Activated CD4-positive, alpha-beta memory T cell treated with anti-CD3 and anti-CD28 coated beads, Interleukin-2, amount 10 ng/mL, durations not matched to agents 7 days and 5 days (primary cell): Measurements from ENCODE around the gene DNAJC5G. TPM values are rescaled to one million over a fixed set of nuclear protein-coding genes. Genes with fewer than 3 reads are reported as not detected.
"Not testable (repeated sequence)": the region's sequence is repeated elsewhere in the genome, so short reads cannot be mapped to it uniquely, and the experiment has no call there.

Experiments
- CTCF ChIA-PET: fragments of 350-600 bp; sonication (Branson Sonifier 250); formaldehyde crosslinking; loops from one replicate; lab custom pipeline; 2021; ENCODE audit warnings: antibody characterized with exemption, inconsistent platforms; lab: Charles Lee
- POLR2A ChIA-PET: fragments of 350-600 bp; sonication (Branson Sonifier 250); formaldehyde crosslinking; loops from one replicate; lab custom pipeline; 2021; ENCODE audit warnings: antibody characterized with exemption; lab: Charles Lee
- DNase-seq: peaks from one replicate; pipeline ENCODE4 v3.0.0-alpha.2; 2020
- H3K27ac Mint-ChIP-seq: one replicate; pipeline ENCODE4 v1.8.0; 2021; ENCODE audit warnings: mild to moderate bottlenecking, mixed read lengths
- H3K27me3 Mint-ChIP-seq: one replicate; pipeline ENCODE4 v1.8.0; 2021; ENCODE audit warnings: mixed read lengths
- H3K36me3 Mint-ChIP-seq: one replicate; pipeline ENCODE4 v1.8.0; 2021; ENCODE audit warnings: low read depth, mixed read lengths
- H3K4me1 Mint-ChIP-seq: one replicate; pipeline ENCODE4 v1.8.0; 2021; ENCODE audit warnings: mixed read lengths
- H3K4me3 Mint-ChIP-seq: one replicate; pipeline ENCODE4 v1.8.0; 2021; ENCODE audit warnings: mild to moderate bottlenecking, mixed read lengths
- H3K9me3 Mint-ChIP-seq: one replicate; pipeline ENCODE4 v1.8.0; 2021; ENCODE audit warnings: mixed read lengths
- total RNA-seq, 2 experiments: library from RNA; stranded (reverse); gene quantifications; one replicate each; pipeline ENCODE4 v1.2.3, GENCODE V29; 2021

The DNAJC5G gene
- total RNA-seq, 2 experiments from 2014 or later: not detected

GRCh38 chr2:27307287-27307544 is 32.0 kb downstream of the DNAJC5G start:
- H3K9me3 Mint-ChIP-seq: no peaks in the 10 kb centered on the region
- H3K27ac Mint-ChIP-seq: no peak overlapping the region
- peaks cover 25% of the 10 kb centered on the region for H3K36me3 Mint-ChIP-seq
- no peak for DNase-seq
- no peak overlapping the region for H3K4me3 Mint-ChIP-seq
- peaks cover 9% of the 10 kb centered on the region for H3K4me1 Mint-ChIP-seq
- CTCF ChIA-PET: no interaction called here
- peaks cover 24% of the 10 kb centered on the region for H3K27me3 Mint-ChIP-seq
- POLR2A ChIA-PET: interaction anchor here (1.2 kb wide), 1 partner anchor 15 kb away, joined by 3 read pairs; the partner anchor contains the start of gene MPV17

GRCh38 chr2:27307545-27308358 is 32.5 kb downstream of the DNAJC5G start:
- peaks cover 24% of the 10 kb centered on the region for H3K27me3 Mint-ChIP-seq
- no peak for DNase-seq
- ChIA-PET CTCF (no interaction called here), POLR2A (interaction anchor here (1.2 kb wide), 1 partner anchor 15 kb away, joined by 3 read pairs; the partner anchor contains the start of gene MPV17)
- H3K4me1 Mint-ChIP-seq: peaks cover 8% of the 10 kb centered on the region
- H3K4me3 Mint-ChIP-seq: no peak overlapping the region
- H3K27ac Mint-ChIP-seq: no peak overlapping the region
- H3K9me3 Mint-ChIP-seq: no peaks in the 10 kb centered on the region
- peaks cover 29% of the 10 kb centered on the region for H3K36me3 Mint-ChIP-seq

DNA sequence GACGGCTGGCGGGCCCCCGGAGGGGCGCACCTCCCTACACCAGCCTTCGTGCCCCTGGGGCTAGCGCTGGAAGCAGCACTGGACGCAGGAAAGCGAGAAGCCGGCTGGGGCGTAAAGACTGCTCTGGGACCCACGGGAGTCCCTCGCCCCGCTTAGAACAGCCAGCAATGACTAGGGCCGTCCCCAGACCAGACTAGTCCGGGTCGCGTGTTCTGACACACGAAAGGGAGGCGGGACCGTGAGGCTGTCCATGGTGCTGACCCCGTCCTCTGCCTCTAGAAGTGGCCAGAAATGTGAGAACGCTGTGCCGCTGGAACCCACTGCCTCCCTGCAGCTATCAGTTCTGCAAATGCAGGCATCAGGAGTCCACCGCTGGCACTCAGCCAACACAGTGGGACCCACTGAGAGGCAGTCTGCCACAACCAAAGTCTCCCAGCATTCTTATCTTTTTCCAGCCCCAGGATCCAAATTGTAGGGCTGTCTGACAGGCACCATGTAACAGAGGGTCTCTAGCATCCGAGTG is 33.2 kb downstream of the DNAJC5G start, which contains the start of gene UCN:
TSS of gene UCN (minus strand) at position 87 of the 523 bp plus-strand sequence. CDS start 550 bp downstream, outside the sequence.
- no peak within 1 kb of the TSS for H3K4me3 Mint-ChIP-seq
- peaks cover 29% of the 10 kb centered on the region for H3K36me3 Mint-ChIP-seq
- no peaks in the 10 kb centered on the region for H3K9me3 Mint-ChIP-seq
- H3K27ac Mint-ChIP-seq: no peak within 1 kb of the TSS
- CTCF ChIA-PET: no interaction called here
- POLR2A ChIA-PET: interaction anchor here (1.2 kb wide), 1 partner anchor 14 kb away, joined by 3 read pairs; the partner anchor contains the start of gene MPV17
- peaks cover 24% of the 10 kb centered on the region for H3K27me3 Mint-ChIP-seq
- no peak for DNase-seq
- peaks cover 4% of the 10 kb centered on the region for H3K4me1 Mint-ChIP-seq

- Mint-ChIP-seq H3K4me1 (peaks cover 4% of the 10 kb centered on the region), H3K36me3 (peaks cover 29% of the 10 kb centered on the region), H3K27ac (no peak overlapping the region), H3K4me3 (no peak overlapping the region), H3K27me3 (peaks cover 21% of the 10 kb centered on the region), H3K9me3 (no peaks in the 10 kb centered on the region)
- CTCF ChIA-PET: no interaction called here
- no peak for DNase-seq
- POLR2A ChIA-PET: no interaction called here
Measured at GRCh38 chr2:27309651-27310050, 34.4 kb downstream of the DNAJC5G start.

DNA sequence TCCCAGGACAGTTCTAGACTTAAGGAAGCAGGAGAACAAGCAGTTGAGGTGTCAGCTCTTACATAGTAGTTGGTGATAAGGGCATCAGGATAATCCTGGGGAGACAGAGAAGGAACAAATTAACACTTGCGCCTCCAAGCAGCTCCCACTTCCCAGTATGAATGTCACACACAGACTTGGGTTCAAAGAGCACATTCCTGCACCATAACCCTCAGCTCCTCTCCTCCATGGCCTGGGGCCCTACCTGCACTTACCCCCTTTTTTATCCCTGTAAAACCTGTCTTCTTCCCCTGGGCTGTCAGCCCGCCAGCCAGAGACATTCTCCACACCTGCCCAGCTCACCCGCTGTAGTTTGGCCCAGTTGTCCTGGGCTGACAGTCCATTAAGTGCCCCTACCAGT is 36.9 kb downstream of the DNAJC5G start:
- H3K27me3 Mint-ChIP-seq: peaks cover 2% of the 10 kb centered on the region
- POLR2A ChIA-PET: interaction anchor here (1.2 to 1.5 kb wide), 2 partner anchors 10 to 11 kb away, joined by 4 to 10 read pairs; partner anchors contain the start of gene MPV17
- no peak for DNase-seq
- no peak overlapping the region for H3K4me3 Mint-ChIP-seq
- CTCF ChIA-PET: interaction anchor here (1.0 to 4.4 kb wide), 2 partner anchors 9 to 10 kb away, joined by 3 to 16 read pairs; no protein-coding TSS in a partner anchor
- no peak overlapping the region for H3K27ac Mint-ChIP-seq
- H3K4me1 Mint-ChIP-seq: no peaks in the 10 kb centered on the region
- H3K9me3 Mint-ChIP-seq: no peaks in the 10 kb centered on the region
- peaks cover 29% of the 10 kb centered on the region for H3K36me3 Mint-ChIP-seq

- ChIA-PET CTCF (interaction anchor here (0.8 to 4.4 kb wide), 3 partner anchors 11 to 56 kb away, joined by 3 to 16 read pairs (median 4); no protein-coding TSS in a partner anchor), POLR2A (interaction anchor here (0.6 to 2.2 kb wide), 3 partner anchors 9 to 50 kb away, joined by 3 to 10 read pairs (median 3); partner anchors contain the start of gene MPV17)
- H3K4me3 Mint-ChIP-seq: no peak overlapping the region
- no peaks in the 10 kb centered on the region for H3K4me1 Mint-ChIP-seq
- H3K36me3 Mint-ChIP-seq: peaks cover 26% of the 10 kb centered on the region
- H3K9me3 Mint-ChIP-seq: no peaks in the 10 kb centered on the region
- H3K27ac Mint-ChIP-seq: no peak overlapping the region
- no peaks in the 10 kb centered on the region for H3K27me3 Mint-ChIP-seq
- no peak for DNase-seq
Measured at GRCh38 chr2:27313882-27314645, 38.8 kb downstream of the DNAJC5G start.

DNA sequence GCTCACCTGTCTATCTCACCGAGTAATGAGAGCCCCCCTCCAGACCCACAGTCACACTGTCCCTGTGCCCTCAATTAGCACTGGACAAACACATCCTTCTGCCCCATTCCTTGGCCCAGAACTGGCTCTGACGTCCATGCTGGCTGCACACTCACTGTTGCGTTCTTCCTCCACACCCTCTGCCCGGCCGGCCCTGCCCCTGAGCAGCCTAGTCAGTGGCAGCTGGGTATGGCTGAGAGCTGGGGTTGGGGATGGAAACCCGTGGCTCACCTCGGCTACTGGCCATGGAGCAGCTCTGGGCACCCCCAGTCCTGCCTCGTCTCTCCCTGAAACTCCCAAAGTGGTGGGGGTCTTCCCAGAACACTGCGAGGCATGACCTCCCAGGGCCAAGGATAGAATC is 39.5 kb downstream of the DNAJC5G start:
- ChIA-PET CTCF (interaction anchor here (0.8 to 4.4 kb wide), 4 partner anchors 12 to 173 kb away, joined by 3 to 16 read pairs (median 4); no protein-coding TSS in a partner anchor), POLR2A (interaction anchor here (1.2 to 2.2 kb wide), 2 partner anchors 8 to 50 kb away, joined by 3 to 10 read pairs; partner anchors contain the start of gene MPV17)
- peaks cover 22% of the 10 kb centered on the region for H3K36me3 Mint-ChIP-seq
- no peaks in the 10 kb centered on the region for H3K27me3 Mint-ChIP-seq
- H3K4me3 Mint-ChIP-seq: no peak overlapping the region
- no peaks in the 10 kb centered on the region for H3K4me1 Mint-ChIP-seq
- DNase-seq: no peak
- H3K9me3 Mint-ChIP-seq: no peaks in the 10 kb centered on the region
- no peak overlapping the region for H3K27ac Mint-ChIP-seq

DNA sequence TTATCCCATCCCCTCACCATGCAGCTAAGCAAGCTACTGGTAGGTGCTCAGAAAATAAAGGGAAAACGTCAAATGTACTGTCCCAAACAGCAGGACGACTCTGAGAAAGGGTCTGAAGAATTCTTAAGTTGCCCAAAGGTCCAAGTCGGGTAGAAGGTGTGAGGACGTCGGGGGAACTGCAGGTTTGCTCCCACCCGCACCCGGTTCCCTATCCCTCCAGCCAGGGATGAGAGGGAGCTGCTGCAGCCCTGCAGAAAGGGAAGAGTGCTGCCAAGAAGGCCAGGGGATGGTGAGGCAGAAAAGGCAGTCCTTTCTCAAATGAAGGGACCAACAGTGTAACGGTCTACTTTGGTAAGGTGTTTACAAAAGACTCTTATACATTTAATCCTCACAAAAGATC is 39.9 kb downstream of the DNAJC5G start:
- DNase-seq: no peak
- Mint-ChIP-seq H3K27ac (no peak overlapping the region), H3K27me3 (no peaks in the 10 kb centered on the region), H3K36me3 (peaks cover 20% of the 10 kb centered on the region), H3K4me1 (no peaks in the 10 kb centered on the region), H3K9me3 (no peaks in the 10 kb centered on the region), H3K4me3 (no peak overlapping the region)
- ChIA-PET POLR2A (interaction anchor here (1.2 to 2.2 kb wide), 2 partner anchors 8 to 51 kb away, joined by 3 to 10 read pairs; partner anchors contain the start of gene MPV17), CTCF (interaction anchor here (0.9 kb wide), 1 partner anchor 173 kb away, joined by 3 read pairs; no protein-coding TSS in a partner anchor)

GRCh38 chr2:27316655-27317412 is 41.6 kb downstream of the DNAJC5G start:
- no peak overlapping the region for H3K4me3 Mint-ChIP-seq

GRCh38 chr2:27319839-27320238 is 44.6 kb downstream of the DNAJC5G start:
- H3K36me3 Mint-ChIP-seq, H3K27ac Mint-ChIP-seq, H3K9me3 Mint-ChIP-seq, DNase-seq, H3K27me3 Mint-ChIP-seq, H3K4me3 Mint-ChIP-seq: not testable (repeated sequence)
- CTCF ChIA-PET: interaction anchor here (0.5 to 5.1 kb wide), 3 partner anchors 17 to 69 kb away, joined by 3 to 27 read pairs (median 4); partner anchors contain the start of genes EIF2B4 and SNX17
- peaks cover 22% of the 10 kb centered on the region for H3K4me1 Mint-ChIP-seq
- POLR2A ChIA-PET: interaction anchor here (1.1 kb wide), 1 partner anchor 27 kb away, joined by 3 read pairs; no protein-coding TSS in a partner anchor

More at GRCh38 chr2:27316655-27317412, 41.6 kb downstream of the DNAJC5G start:
- DNase-seq: no peak
- POLR2A ChIA-PET: no interaction called here
- Mint-ChIP-seq H3K27ac (no peak overlapping the region), H3K27me3 (no peaks in the 10 kb centered on the region), H3K9me3 (no peaks in the 10 kb centered on the region), H3K4me1 (peaks cover 7% of the 10 kb centered on the region), H3K36me3 (peaks cover 9% of the 10 kb centered on the region)
- CTCF ChIA-PET: interaction anchor here (1.1 to 5.1 kb wide), 2 partner anchors 14 to 37 kb away, joined by 3 to 27 read pairs; no protein-coding TSS in a partner anchor

- H3K9me3 Mint-ChIP-seq: no peaks in the 10 kb centered on the region
- no peaks in the 10 kb centered on the region for H3K27me3 Mint-ChIP-seq
- H3K27ac Mint-ChIP-seq: no peak overlapping the region
- POLR2A ChIA-PET: interaction anchor here (3.1 to 3.4 kb wide), 2 partner anchors 35 to 58 kb away, joined by 17 to 22 read pairs; partner anchors contain the start of genes GTF3C2 and ZNF513
- H3K36me3 Mint-ChIP-seq: peaks cover 11% of the 10 kb centered on the region
- no peak overlapping the region for H3K4me3 Mint-ChIP-seq
- DNase-seq: no peak
- CTCF ChIA-PET: interaction anchor here (1.6 to 5.1 kb wide), 3 partner anchors 9 to 49 kb away, joined by 3 to 27 read pairs (median 3); partner anchors contain the start of genes EIF2B4 and SNX17
- peaks cover 22% of the 10 kb centered on the region for H3K4me1 Mint-ChIP-seq
Measured at GRCh38 chr2:27320958-27321543, 45.8 kb downstream of the DNAJC5G start.
